ENCODE measurements around the gene RBM27. TPM values are rescaled to one million over a fixed set of nuclear protein-coding genes. Genes with fewer than 3 reads are reported as not detected.

Gene RBM27
- polyA plus RNA-seq, 3 donors, result 2.5 to 6.2 (median 3.9) TPM

- Mint-ChIP-seq H3K36me3 (peaks cover 71 to 85% of the 10 kb centered on the region in 2 donors), H3K9me3 (no peaks in the 10 kb centered on the region), H3K4me3 (no peak overlapping the region), H3K4me1 (no peaks in the 10 kb centered on the region), H3K27me3 (ENCODE audit: low read depth in 3 of 3) (peaks cover 0 to 1% (median 0%) of the 10 kb centered on the region in 3 donors), H3K27ac (no peak overlapping the region)
- H3K36me3 ChIP-seq (replicated peaks in 1 of 2; ENCODE audit: control insufficient read depth in 1 of 2, insufficient read depth in 2 of 2, low read length in 2 of 2), result peaks cover 77 to 94% of the 10 kb centered on the region in 2 donors
- no peak overlapping the region for H3K4me3 ChIP-seq (replicated peaks in 1 of 3; ENCODE audit: low read depth in 2 of 3, low read length in 3 of 3)
- H3K27me3 ChIP-seq (ENCODE audit: control insufficient read depth in 2 of 2, insufficient read depth in 2 of 2, low read length in 2 of 2), result no peaks in the 10 kb centered on the region
- no peak overlapping the region for H3K4me2 ChIP-seq (replicated peaks; ENCODE audit: extremely low read depth, low read length, poor library complexity, severe bottlenecking)
- no peaks in the 10 kb centered on the region for H3K79me2 ChIP-seq (ENCODE audit: insufficient read depth, low read length)
- TF ChIP-seq CTCF (IDR thresholded peaks at IDR 0.05), result no peak
- no peaks in the 10 kb centered on the region for H3K9me3 ChIP-seq (replicated peaks in 1 of 2; ENCODE audit: control insufficient read depth in 1 of 2, insufficient read depth in 1 of 2, low read length in 2 of 2)
- no peak for DNase-seq
- H3K9ac ChIP-seq (ENCODE audit: insufficient read depth, low read length, poor library complexity, severe bottlenecking), result no peak overlapping the region
- H3K27ac ChIP-seq (ENCODE audit: low read depth in 1 of 2, low read length in 2 of 2), result no peak overlapping the region
- WGBS (ENCODE audit: insufficient coverage), result no CpG with 5 or more reads among the region's 1 CpG
- no peaks in the 10 kb centered on the region for H4K20me1 ChIP-seq (ENCODE audit: insufficient read depth, low read length)
- intact Hi-C loops (cut with micrococcal nuclease), result loop anchor here in 1 of 2 donors (10.0 kb wide), 1 partner anchor 109 kb away; no protein-coding TSS in a partner anchor
- H3K4me1 ChIP-seq (ENCODE audit: control insufficient read depth in 1 of 2, insufficient read depth in 2 of 2, low read length in 2 of 2), result no peaks in the 10 kb centered on the region
- H2AFZ ChIP-seq (ENCODE audit: insufficient read depth, low read depth, low read length, poor library complexity, severe bottlenecking), result no peak overlapping the region
These were observed 37.9 kb upstream of the RBM27 start for GRCh38 chr5:146165460-146165859.

- Histone ChIP-seq H3K9me3 (replicated peaks in 1 of 2; ENCODE audit: control insufficient read depth in 1 of 2, insufficient read depth in 1 of 2, low read length in 2 of 2) (no peaks in the 10 kb centered on the region), H3K4me3 (replicated peaks in 1 of 3; ENCODE audit: low read depth in 2 of 3, low read length in 3 of 3) (no peak overlapping the region), H3K4me1 (ENCODE audit: control insufficient read depth in 1 of 2, insufficient read depth in 2 of 2, low read length in 2 of 2) (no peaks in the 10 kb centered on the region), H3K36me3 (replicated peaks in 1 of 2; ENCODE audit: control insufficient read depth in 1 of 2, insufficient read depth in 2 of 2, low read length in 2 of 2) (peaks cover 77 to 94% of the 10 kb centered on the region in 2 donors), H3K79me2 (ENCODE audit: insufficient read depth, low read length) (no peaks in the 10 kb centered on the region), H3K27ac (ENCODE audit: low read depth in 1 of 2, low read length in 2 of 2) (no peak overlapping the region), H3K9ac (ENCODE audit: insufficient read depth, low read length, poor library complexity, severe bottlenecking) (no peak overlapping the region), H2AFZ (ENCODE audit: insufficient read depth, low read depth, low read length, poor library complexity, severe bottlenecking) (no peak overlapping the region), H4K20me1 (ENCODE audit: insufficient read depth, low read length) (no peaks in the 10 kb centered on the region), H3K4me2 (replicated peaks; ENCODE audit: extremely low read depth, low read length, poor library complexity, severe bottlenecking) (no peak overlapping the region), H3K27me3 (ENCODE audit: control insufficient read depth in 2 of 2, insufficient read depth in 2 of 2, low read length in 2 of 2) (no peaks in the 10 kb centered on the region)
- no peaks in the 10 kb centered on the region for H3K9me3 Mint-ChIP-seq
- H3K4me3 Mint-ChIP-seq, result no peak overlapping the region
- no peaks in the 10 kb centered on the region for H3K4me1 Mint-ChIP-seq
- intact Hi-C loops (cut with micrococcal nuclease), result loop anchor here in 1 of 2 donors (10.0 kb wide), 1 partner anchor 109 kb away; no protein-coding TSS in a partner anchor
- no peak for TF ChIP-seq CTCF (IDR thresholded peaks at IDR 0.05)
- H3K36me3 Mint-ChIP-seq, result peaks cover 73 to 89% of the 10 kb centered on the region in 2 donors
- no CpG with 5 or more reads among the region's 1 CpG for WGBS (ENCODE audit: insufficient coverage)
- peaks cover 0 to 1% (median 0%) of the 10 kb centered on the region in 3 donors for H3K27me3 Mint-ChIP-seq (ENCODE audit: low read depth in 3 of 3)
- H3K27ac Mint-ChIP-seq, result no peak overlapping the region
- no peak for DNase-seq
These were observed 37.5 kb upstream of the RBM27 start for GRCh38 chr5:146165903-146166302.
